22Rv1 (cell line): ENCODE results near the gene CIB4.

Experiments used
- ZFX ChIP-seq: fragments of 450-650 bp; IDR thresholded peaks from 2 replicates; pipeline ENCODE4 v1.6.1; 2017; ENCODE audit warnings: antibody characterized with exemption, borderline replicate concordance
- TF ChIP-seq, protein P1 (sequence below): fragments of 450-650 bp; IDR thresholded peaks from 2 replicates; pipeline ENCODE4 v1.5.1; 2017; ENCODE audit warnings: mild to moderate bottlenecking

DNA sequence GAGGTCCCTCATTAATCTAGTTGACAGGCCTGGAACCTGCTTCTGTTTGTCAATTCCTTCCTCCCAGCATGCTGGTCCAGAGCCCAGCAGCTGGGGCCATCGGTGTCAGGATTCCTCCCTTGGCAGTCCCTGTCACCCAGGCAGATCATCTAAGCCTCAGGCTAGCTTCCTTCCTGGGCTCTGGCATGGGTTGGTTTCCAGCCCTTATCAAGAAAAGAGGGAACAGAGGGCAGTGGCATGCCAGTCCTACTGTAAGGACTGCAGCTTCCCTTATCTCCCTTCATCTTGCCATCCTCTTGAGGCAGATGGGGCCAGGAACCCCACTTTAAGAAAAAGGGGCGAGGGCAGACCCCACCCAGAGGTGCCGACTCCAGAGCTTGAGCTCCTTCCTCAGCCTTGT, 40.5 kb upstream of the CIB4 start:
- TF ChIP-seq, protein P1, sequence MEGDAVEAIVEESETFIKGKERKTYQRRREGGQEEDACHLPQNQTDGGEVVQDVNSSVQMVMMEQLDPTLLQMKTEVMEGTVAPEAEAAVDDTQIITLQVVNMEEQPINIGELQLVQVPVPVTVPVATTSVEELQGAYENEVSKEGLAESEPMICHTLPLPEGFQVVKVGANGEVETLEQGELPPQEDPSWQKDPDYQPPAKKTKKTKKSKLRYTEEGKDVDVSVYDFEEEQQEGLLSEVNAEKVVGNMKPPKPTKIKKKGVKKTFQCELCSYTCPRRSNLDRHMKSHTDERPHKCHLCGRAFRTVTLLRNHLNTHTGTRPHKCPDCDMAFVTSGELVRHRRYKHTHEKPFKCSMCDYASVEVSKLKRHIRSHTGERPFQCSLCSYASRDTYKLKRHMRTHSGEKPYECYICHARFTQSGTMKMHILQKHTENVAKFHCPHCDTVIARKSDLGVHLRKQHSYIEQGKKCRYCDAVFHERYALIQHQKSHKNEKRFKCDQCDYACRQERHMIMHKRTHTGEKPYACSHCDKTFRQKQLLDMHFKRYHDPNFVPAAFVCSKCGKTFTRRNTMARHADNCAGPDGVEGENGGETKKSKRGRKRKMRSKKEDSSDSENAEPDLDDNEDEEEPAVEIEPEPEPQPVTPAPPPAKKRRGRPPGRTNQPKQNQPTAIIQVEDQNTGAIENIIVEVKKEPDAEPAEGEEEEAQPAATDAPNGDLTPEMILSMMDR: no peak
- TF ChIP-seq ZFX: no peak
